Vagina (tissue), 2 donors: ENCODE results near the gene BEGAIN.

Experiments used
- CTCF ChIP-seq, 3 experiments: fragments of 450-650 bp in 2 of 3; fragments of 200-600 bp in 1 of 3; sonication (generic) in 1 of 3; IDR thresholded peaks; one replicate each; pipeline ENCODE4 v1.5.1; 2017 to 2019; ENCODE audit warnings: antibody characterized with exemption in 3 of 3, mild to moderate bottlenecking in 2 of 3, moderate library complexity in 2 of 3
- POLR2A ChIP-seq, 2 donors: fragments of 450-650 bp; IDR thresholded peaks; one replicate each; pipeline ENCODE4 v1.6.1; 2017; ENCODE audit warnings: antibody characterized with exemption in 2 of 2, mild to moderate bottlenecking in 2 of 2, moderate library complexity in 2 of 2
- POLR2AphosphoS5 ChIP-seq, 2 donors: sonication (generic); formaldehyde crosslinking; IDR thresholded peaks; one replicate each; pipeline ENCODE4 v1.9.0; 2017; ENCODE audit warnings: antibody characterized with exemption in 2 of 2, mild to moderate bottlenecking in 2 of 2, low read depth in 1 of 2; ENCODE audit not compliant: insufficient read depth in 1 of 2

- TF ChIP-seq CTCF (IDR thresholded peaks at IDR 0.05) (no peak), POLR2A (IDR thresholded peaks at IDR 0.05) (no peak), POLR2AphosphoS5 (IDR thresholded peaks at IDR 0.05; ENCODE audit: insufficient read depth in 1 of 2, low read depth in 1 of 2) (no peak)
Measured at GRCh38 chr14:100604121-100604501, 16.9 kb upstream of the BEGAIN start.
